Aorta (tissue), 5 donors: ENCODE data around the gene RING1. TPM values are rescaled to one million over a fixed set of nuclear protein-coding genes. Genes with fewer than 3 reads are reported as not detected.

Source experiments
- ATAC-seq: fragments of 200-7000 bp; cut with Tn5 transposase; one replicate; pipeline ENCODE4 v1.9.1; 2022; ENCODE audit warnings: moderate library complexity; ENCODE audit not compliant: low FRiP score
- DNase-seq, 2 donors: peaks; one replicate each; pipeline ENCODE4 v3.0.0-alpha.2; 2020
- H3K27ac ChIP-seq, 2 donors: one replicate each; pipeline ENCODE4 v1.5.1; 2013; ENCODE audit warnings: low read length in 2 of 2, mild to moderate bottlenecking in 2 of 2, moderate library complexity in 2 of 2, control low read depth in 1 of 2, inconsistent platforms in 1 of 2, low read depth in 1 of 2
- H3K27me3 ChIP-seq, 2 donors: one replicate each; pipeline ENCODE4 v1.6.1; 2013; ENCODE audit warnings: control low read depth in 1 of 2, low read length in 1 of 2, mild to moderate bottlenecking in 1 of 2, moderate library complexity in 1 of 2; ENCODE audit not compliant: insufficient read depth in 2 of 2, control insufficient read depth in 1 of 2
- H3K36me3 ChIP-seq, 2 donors: one replicate each; pipeline ENCODE4 v1.6.1; 2013; ENCODE audit warnings: control low read depth in 1 of 2, low read length in 1 of 2, mild to moderate bottlenecking in 1 of 2; ENCODE audit not compliant: insufficient read depth in 2 of 2, control insufficient read depth in 1 of 2
- H3K4me1 ChIP-seq, 2 donors: one replicate each; pipeline ENCODE4 v1.6.1; 2013; ENCODE audit warnings: low read length in 2 of 2, control low read depth in 1 of 2, mild to moderate bottlenecking in 1 of 2, moderate library complexity in 1 of 2; ENCODE audit not compliant: insufficient read depth in 2 of 2, control insufficient read depth in 1 of 2
- H3K4me3 ChIP-seq, 2 donors: one replicate each; pipeline ENCODE4 v1.5.1; 2013; ENCODE audit warnings: low read length in 2 of 2, control low read depth in 1 of 2, mild to moderate bottlenecking in 1 of 2
- H3K9me3 ChIP-seq: one replicate; pipeline ENCODE4 v1.6.1; 2013; ENCODE audit warnings: mild to moderate bottlenecking, low read length; ENCODE audit not compliant: control insufficient read depth
- WGBS, 2 donors: extraction: QIAGEN DNeasy Blood & Tissue Kit; methylation state at CpG; one replicate each; pipeline ENCODE4 v1.1.7; 2013; 5-methylcytosine and 5-hydroxymethylcytosine counted together
- intact Hi-C, 2 donors: fragments of 100-400 bp; cut with DNase I; formaldehyde crosslinking; loops; one replicate each; pipeline versions ENCODE4 v1.14.2 to v1.15.0; 2022
- polyA plus RNA-seq, 2 donors: library from polyadenylated mRNA; stranded (reverse); fragments of 200-250 nt; gene quantifications; one replicate each; pipeline ENCODE4 v1.2.3, GENCODE V29; 2013
- total RNA-seq, 2 donors: library from RNA; stranded (reverse); fragmentation: NEBNext Ultra II Directional; extraction: Animal tissue kit (Norgen Biotek cat#: 25700); gene quantifications; one replicate each; pipeline ENCODE4 v1.2.1, GENCODE V29; 2021
- donor health status: healthy with polysubstance abuse.
- donor health status: Bipolar disorder and iron deficiency.
- donor health status: DM: no; HTN: no; CAD: no.
- donor health status: DM: no; HTN: no; CAD: no.
- donor health status: DM: yes; HTN: yes; CAD: no.

RING1 gene
- total and polyA plus RNA-seq, 4 donors: 26.4 to 64.0 (median 36.1) TPM

- Histone ChIP-seq H3K9me3 (peaks cover 1% of the 10 kb centered on the region), H3K4me3 (no peak overlapping the region), H3K36me3 (no peaks in the 10 kb centered on the region), H3K27ac (no peak overlapping the region), H3K27me3 (peaks cover 0 to 2% of the 10 kb centered on the region in 2 donors), H3K4me1 (no peaks in the 10 kb centered on the region)
- DNase-seq: no peak
- 58% methylated on average over 3 of the region's 3 CpGs for WGBS, 2 donors
- intact Hi-C loops: no loop called here
- no peak for ATAC-seq
Observed at GRCh38 chr6:33241968-33242367, 33.7 kb downstream of the RING1 start.

DNA sequence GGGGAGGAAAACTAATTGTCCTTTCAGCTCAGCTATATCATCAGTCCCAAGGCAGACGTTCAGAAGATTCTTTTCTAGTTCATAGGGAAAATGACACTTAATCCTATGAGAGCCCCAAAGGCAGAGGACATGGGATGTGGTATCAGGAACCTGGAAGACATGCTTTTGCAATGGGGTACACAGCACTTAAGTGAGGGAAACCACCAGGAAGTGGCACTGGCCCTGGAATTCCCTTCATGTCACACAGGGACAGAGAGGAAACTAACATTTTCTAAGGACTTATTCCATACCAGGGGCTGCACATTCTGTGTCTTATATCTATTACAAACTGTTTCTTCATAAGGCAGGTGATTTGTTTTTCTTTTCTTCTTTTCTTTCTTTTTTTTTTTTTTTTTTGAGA is 35.2 kb downstream of the RING1 start:
- H3K4me1 ChIP-seq: no peaks in the 10 kb centered on the region
- ATAC-seq: no peak
- H3K27me3 ChIP-seq: peaks cover 0 to 2% of the 10 kb centered on the region in 2 donors
- no peak overlapping the region for H3K4me3 ChIP-seq
- no peaks in the 10 kb centered on the region for H3K36me3 ChIP-seq
- no peak overlapping the region for H3K27ac ChIP-seq
- WGBS, 2 donors: 41 to 46% methylated on average over 1 of the region's 1 CpG
- DNase-seq: no peak
- peaks cover 1% of the 10 kb centered on the region for H3K9me3 ChIP-seq
- intact Hi-C loops: no loop called here

DNA sequence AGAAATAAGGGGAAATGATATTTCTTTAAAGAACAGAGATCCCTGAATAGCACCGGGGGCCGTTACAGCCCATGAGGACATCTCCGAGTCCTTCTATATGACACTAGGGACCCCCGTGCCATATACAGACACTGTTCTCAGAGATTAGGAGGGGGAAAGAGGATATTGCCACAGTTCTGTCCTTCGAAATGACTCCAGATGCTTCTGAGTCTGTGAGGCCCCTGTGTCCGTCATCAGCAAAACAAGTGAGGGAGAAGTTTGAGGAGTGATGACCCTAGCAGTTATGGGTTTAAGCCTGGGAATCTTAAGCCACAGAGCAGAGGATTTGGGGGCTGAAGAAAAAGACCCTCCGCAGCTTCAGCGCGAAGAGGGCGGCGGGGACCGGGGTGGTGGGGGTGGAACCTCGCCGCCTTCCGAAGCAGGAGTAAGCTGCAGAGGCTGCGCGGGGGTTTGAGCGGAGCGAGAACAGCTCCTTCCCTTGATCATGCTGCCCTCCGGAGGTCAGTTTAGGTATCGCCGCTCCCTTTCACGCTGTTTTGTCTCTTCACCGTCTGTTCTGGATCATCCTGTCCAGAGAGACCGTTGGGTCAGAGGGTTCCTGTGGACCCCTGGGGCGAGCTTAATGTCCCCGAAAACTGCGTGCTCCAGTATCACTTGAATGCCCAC is 39.8 kb downstream of the RING1 start:
- 1% methylated on average over 28 of the region's 28 CpGs for WGBS, 2 donors
- H3K27ac ChIP-seq: peak overlapping the region in 1 of 2 donors; percentile 97
- intact Hi-C loops: loop anchor here (1.0 to 5.0 kb wide), 7 partner anchors 35 to 234 kb away; partner anchors contain the start of genes RXRB (in 1 of the 2) and SLC39A7 (in 1 of the 2)

GRCh38 chr6:33248643-33248931 is 40.3 kb downstream of the RING1 start:
- Histone ChIP-seq H3K4me3 (peak overlapping the region in 1 of 2 donors; percentile 35), H3K27ac (peak overlapping the region; percentile 24 to 97), H3K4me1 (no peaks in the 10 kb centered on the region), H3K27me3 (no peaks in the 10 kb centered on the region), H3K36me3 (no peaks in the 10 kb centered on the region), H3K9me3 (no peaks in the 10 kb centered on the region)
- ATAC-seq (peak; percentile 34), DNase-seq (no peak)
- WGBS, 2 donors: 0 to 1% methylated on average over 15 to 18 of the region's 18 CpGs
- intact Hi-C loops: loop anchor here (1.0 to 5.0 kb wide), 7 partner anchors 36 to 234 kb away; partner anchors contain the start of genes RXRB (in 1 of the 2) and SLC39A7 (in 1 of the 2)

More for the DNA sequence above, 39.8 kb downstream of the RING1 start:
- H3K4me1 ChIP-seq: no peaks in the 10 kb centered on the region
- ATAC-seq (peak; percentile 95), DNase-seq (peak; percentile 91 to 96)
- no peaks in the 10 kb centered on the region for H3K9me3 ChIP-seq
- no peaks in the 10 kb centered on the region for H3K27me3 ChIP-seq
- H3K4me3 ChIP-seq: peak overlapping the region in 1 of 2 donors; percentile 36
- H3K36me3 ChIP-seq: no peaks in the 10 kb centered on the region

GRCh38 chr6:33248932-33249731 is 40.8 kb downstream of the RING1 start:
- ATAC-seq (peak; percentile 98), DNase-seq (peak; percentile 98)
- intact Hi-C loops: loop anchor here (1.0 to 5.0 kb wide), 8 partner anchors 36 to 235 kb away; partner anchors contain the start of genes RXRB (in 1 of the 2) and SLC39A7 (in 1 of the 2)
- H3K4me1 ChIP-seq: no peaks in the 10 kb centered on the region
- H3K4me3 ChIP-seq: peak overlapping the region; percentile 44 to 47
- peak overlapping the region; percentile 88 to 97 for H3K27ac ChIP-seq
- H3K36me3 ChIP-seq: no peaks in the 10 kb centered on the region
- no peaks in the 10 kb centered on the region for H3K9me3 ChIP-seq
- H3K27me3 ChIP-seq: no peaks in the 10 kb centered on the region
- 0% methylated on average over 58 of the region's 58 CpGs for WGBS, 2 donors

DNA sequence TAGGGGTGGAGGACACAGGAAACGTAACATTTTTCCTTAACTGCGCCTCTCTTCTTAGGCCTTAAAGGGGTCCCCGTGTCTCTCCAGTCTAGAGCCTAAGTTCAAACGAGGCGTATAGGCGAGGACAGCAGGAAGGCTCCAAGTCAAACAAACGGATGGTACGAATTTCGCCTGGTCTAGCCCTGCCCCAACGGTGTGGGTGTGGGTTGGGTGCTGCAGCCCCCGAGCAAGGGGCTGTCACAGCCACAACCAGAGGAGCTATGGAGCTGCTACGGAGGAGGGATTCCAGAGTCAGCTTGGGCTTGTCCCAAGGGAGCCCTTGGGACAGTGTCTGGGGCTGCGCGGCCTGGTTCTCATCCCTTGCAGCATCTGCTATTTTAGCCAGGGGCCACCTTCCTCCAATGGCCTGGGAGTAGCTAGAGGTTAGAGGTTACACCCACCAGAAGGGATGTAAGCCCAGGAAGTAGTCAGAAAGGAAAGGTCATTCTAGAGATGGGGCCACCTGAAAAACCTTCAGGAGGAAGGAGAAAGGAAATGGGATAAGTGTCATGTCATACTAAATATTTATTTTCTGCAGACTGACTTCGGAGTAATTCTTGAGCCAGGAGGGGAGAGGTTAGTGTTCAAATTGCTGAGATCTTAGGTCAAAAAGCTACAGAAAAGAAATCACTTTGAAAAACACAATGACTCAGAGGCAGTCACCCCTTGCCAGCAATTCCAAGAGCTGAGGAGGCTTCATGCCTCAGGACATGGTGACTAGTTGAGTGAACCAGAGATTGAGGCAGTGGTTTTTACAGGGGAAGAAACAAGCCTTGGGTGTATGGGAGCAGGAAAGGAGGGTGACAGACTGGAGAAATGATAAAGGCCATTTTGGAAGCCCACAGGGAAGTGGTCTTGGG is 41.7 kb downstream of the RING1 start:
- DNase-seq (peak in 1 of 2 donors; percentile 53), ATAC-seq (peak; percentile 3)
- WGBS, 2 donors: 3 to 5% methylated on average over 15 of the region's 15 CpGs
- H3K4me1 ChIP-seq: no peaks in the 10 kb centered on the region
- H3K27ac ChIP-seq: peak overlapping the region; percentile 88
- H3K9me3 ChIP-seq: no peaks in the 10 kb centered on the region
- H3K36me3 ChIP-seq: no peaks in the 10 kb centered on the region
- H3K4me3 ChIP-seq: peak overlapping the region; percentile 44 to 47
- no peaks in the 10 kb centered on the region for H3K27me3 ChIP-seq
- intact Hi-C loops: loop anchor here (1.0 to 5.0 kb wide), 6 partner anchors 37 to 233 kb away; partner anchors contain the start of genes RXRB (in 1 of the 2) and SLC39A7 (in 1 of the 2)

DNA sequence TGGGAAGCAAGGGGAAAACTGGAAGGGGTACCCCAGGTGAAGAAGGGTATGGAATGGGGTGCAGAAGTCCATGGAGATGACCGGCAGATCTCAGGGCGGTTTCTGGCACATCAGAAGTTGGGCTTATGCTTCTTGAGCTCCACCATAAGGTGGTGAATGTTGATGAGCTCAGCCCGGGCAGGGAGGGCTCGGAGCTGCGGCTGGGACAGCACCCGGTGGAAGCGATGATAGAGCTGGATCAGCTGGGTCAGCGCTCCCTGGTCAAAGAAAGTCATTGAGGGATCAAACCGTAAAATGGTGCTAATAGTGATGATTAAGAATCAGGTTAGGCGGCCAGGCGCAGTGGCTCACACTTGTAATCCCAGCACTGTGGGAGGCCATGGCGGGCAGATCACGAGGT is 42.4 kb downstream of the RING1 start:
- Histone ChIP-seq H3K27me3 (no peaks in the 10 kb centered on the region), H3K4me3 (no peak overlapping the region), H3K9me3 (no peaks in the 10 kb centered on the region), H3K27ac (no peak overlapping the region), H3K36me3 (no peaks in the 10 kb centered on the region), H3K4me1 (no peaks in the 10 kb centered on the region)
- WGBS, 2 donors: 91 to 97% methylated on average over 13 of the region's 13 CpGs
- DNase-seq (no peak), ATAC-seq (no peak)
- intact Hi-C loops: no loop called here

- DNase-seq (no peak), ATAC-seq (no peak)
Observed at GRCh38 chr6:33251395-33252012, 43.2 kb downstream of the RING1 start.

More at GRCh38 chr6:33251395-33252012, 43.2 kb downstream of the RING1 start:
- intact Hi-C loops: no loop called here
- 83 to 89% methylated on average over 6 of the region's 6 CpGs for WGBS, 2 donors
- Histone ChIP-seq H3K27ac (no peak overlapping the region), H3K36me3 (no peaks in the 10 kb centered on the region), H3K4me1 (no peaks in the 10 kb centered on the region), H3K27me3 (no peaks in the 10 kb centered on the region), H3K9me3 (no peaks in the 10 kb centered on the region), H3K4me3 (no peak overlapping the region)
